Stimulated activated CD8-positive, alpha-beta memory T cell treated with anti-CD3 and anti-CD28 coated beads, Interleukin-7, amount 100 ng/mL, for 1 hour (primary cell): ENCODE results near the gene RAB19.

Experiments
- DNase-seq, 2 donors: peaks; one replicate each; pipeline ENCODE4 v3.0.0-alpha.2; 2020; ENCODE audit warnings: low read depth in 2 of 2

RAB19 gene

DNA sequence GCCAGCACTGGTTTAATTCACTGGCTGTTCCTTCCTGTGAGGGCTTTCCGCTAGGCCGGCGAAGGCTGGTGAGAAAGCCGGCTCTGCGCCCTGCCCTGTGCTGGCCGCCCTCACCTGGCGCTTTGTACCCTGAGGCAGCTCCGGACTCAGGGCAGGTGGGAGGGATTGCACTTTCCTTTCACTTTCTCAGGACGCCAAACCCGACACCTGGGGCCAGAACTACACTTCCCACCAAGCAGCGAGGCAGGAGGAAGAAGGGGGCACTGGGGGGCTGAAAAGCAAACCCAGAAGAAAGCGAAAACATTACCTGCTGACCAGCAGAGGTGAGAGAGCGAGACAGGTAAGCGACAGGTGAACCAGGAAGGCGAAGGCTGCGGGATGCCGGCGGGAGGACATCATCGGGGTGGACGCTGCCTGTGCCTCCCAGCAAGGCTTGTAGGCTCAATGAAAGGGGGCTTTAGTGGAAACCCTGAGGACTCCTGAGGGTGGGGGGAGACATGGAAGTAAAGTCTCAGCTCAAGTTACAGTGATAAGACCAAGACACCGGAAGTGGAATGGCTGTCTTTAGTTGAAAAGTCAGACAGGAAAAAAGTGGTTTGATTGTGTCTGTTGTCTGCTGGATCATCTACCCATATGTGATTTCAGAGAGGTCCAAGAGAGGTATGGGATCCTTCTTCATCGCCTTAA lies at the start of gene RAB19:
Gene RAB19 (plus strand): TSS at position 181 of the 687 bp plus-strand sequence. CDS start 3,589 bp downstream, outside the sequence.
- peak in 1 of 2 donors; percentile 14 for DNase-seq

DNA sequence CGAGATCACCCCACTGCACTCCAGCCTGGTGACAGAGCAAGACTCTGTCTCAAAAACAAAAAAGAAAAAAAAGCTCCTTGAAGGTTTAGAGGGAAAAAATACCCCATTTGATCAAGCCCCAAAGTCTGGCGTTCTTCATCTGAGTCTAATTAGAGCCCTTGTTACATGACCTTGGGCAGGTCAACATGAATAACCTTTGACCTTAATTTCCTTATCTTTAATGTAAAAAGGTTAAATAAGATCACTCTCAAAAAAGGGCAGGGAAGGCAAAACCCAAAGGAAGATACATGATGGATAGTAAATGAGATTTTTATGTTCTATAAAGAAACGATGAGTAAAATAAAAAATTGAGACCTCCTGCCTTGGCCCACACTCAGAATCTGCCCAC lies 45.8 kb upstream of the RAB19 start:
- DNase-seq, result no peak

- DNase-seq, result peak in 1 of 2 donors; percentile 6
Measured at GRCh38 chr7:140358412-140359051, 45.3 kb upstream of the RAB19 start.

DNA sequence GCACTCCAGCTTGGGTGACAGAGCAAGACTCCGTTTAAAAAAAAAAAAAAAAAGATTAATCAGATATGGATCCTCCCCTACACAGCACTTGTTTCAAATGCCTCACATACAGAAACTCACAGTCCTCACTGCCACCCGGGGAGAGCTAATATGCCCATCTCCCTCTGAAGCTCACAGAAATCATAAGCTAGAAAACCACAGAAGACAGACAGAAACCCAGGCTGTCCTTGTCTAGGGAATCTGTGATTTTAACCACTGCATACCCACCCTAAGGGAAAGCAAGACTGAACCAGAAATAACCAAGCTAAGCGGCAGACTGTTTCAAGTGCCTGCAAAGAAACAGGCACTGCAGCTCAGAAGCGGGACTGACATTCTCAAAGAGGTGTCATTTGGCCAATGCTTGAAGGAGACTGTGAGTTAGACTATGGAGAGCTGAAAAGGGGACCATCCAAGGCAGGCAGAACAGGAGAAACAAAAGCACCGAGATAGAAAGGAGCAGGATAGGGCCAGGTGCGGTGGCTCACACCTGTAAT lies 43.1 kb upstream of the RAB19 start:
- DNase-seq, result no peak

GRCh38 chr7:140364819-140365218 lies 39.0 kb upstream of the RAB19 start:
- no peak for DNase-seq

DNA sequence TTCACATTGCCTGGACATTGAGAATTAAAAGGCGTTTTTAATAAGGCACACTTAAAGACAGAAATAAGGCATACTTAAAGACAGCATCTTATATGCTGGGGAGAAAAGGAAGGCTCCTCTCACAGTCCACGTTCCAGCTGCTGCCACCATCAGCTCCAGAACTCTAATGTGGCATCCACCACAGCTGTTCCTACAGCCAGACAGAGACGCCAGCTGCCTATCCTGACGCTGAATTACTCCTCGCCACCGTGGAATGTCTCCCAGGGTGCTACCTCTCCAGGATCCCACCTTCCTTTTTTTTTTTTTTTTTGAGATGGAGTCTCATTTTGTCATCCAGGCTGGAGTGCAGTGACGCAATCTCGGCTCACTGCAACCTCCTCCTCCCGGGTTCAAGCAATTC lies 36.3 kb upstream of the RAB19 start:
- no peak for DNase-seq

DNA sequence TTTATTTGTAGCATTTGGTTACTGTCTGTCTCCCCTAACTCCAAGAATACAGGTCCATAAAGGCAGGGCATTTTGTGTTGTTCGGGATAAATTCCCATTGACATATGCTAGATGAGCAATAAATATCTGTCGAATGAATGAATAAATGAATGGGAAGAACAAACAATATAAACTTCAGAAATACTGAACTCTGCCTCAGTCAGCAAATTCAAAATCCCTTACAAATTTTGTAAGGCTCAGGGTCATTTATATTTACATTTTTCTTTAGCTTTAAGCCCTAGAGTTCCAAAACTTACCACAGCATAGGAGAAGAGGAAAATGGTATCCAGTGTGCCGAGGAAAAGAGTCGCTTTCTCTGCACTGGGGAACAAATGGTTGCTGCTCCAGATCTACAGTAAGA lies 34.6 kb upstream of the RAB19 start:
- no peak for DNase-seq

- DNase-seq, result no peak
Measured at GRCh38 chr7:140375323-140375722, 28.5 kb upstream of the RAB19 start.

- no peak for DNase-seq
Measured at GRCh38 chr7:140375892-140376730, 27.7 kb upstream of the RAB19 start.

DNA sequence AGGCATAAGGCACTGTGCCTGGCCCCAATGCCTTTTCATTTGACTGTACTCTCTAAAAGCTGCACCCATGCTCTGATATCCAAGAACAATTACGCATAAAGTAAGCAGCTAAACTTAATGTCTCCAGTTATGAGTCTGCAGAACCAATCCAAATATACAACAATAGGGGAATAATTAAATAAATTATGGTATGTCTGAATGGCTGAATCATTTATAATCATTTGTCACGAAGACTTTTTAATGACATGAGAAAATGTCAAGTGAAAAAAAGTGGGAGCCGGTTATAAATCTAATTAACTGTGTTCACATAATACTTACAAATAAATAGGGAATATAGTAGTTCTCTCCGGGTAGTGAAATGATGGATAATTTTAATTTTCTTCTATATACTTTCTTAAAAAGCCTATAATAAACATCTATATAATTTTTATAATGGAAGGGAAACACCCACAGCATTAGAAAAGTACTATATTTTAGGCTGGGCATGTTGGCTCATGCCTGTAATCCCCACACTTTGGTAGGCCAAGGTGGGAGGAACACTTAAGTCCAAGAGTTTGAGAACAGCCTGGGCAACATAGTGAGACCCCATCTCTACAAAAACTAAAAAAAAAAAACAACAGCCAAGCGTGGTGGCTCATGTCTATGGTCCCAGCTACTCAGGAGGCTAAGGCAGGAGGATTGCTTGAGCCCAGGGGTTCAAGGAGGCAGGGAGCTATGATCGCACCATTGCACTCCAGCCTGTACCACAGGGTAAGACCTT lies 19.7 kb upstream of the RAB19 start:
- no peak for DNase-seq

DNA sequence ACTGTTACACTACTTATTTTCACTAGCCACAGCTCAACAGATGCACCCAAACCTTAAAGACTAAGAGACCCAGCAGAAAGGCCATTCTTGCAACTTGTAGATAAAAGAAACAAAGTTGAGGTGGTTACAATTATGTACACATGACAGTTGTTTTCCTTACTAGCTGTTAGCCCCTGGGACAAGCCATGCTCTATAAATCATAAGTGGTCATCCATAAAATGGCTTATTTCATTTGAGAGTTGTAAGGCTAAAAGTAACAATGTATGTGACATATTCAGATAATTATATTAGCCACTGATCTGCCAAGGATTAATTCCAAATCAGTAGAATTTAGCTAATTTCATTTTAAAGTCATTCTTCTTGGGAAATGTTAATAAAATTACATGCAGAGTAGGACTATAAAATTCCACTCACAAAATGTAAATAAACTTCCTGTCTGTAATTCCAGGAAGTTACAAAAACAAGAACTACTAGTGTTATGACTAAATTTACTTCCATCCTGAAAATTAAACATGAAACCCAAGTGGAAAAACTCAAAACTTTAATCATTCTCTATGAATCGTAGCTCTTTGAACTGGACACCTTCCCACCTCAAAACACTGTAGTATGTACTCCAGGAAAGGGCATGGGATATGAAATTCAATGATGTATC lies 18.8 kb upstream of the RAB19 start:
- no peak for DNase-seq

DNA sequence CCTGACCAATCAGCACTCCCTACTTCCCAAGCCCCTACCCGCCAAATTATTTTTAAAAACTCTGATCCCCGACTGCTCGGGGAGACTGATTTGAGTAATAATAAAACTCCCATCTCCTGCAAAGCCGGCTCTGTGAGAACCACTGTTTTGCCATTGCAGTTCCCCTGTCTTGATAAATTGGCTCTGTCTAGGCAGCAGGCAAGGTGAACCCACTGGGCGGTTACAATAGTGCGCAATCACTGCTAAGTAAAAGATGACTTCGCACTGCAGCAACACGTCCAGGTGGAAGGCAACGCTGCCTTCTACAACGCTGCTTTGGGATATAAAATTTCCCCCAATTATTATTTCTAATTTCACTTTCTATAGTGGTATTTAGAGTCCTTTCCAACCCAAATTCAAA lies 14.4 kb upstream of the RAB19 start:
- no peak for DNase-seq

- DNase-seq, result no peak
Measured at GRCh38 chr7:140390034-140390433, 13.8 kb upstream of the RAB19 start.

GRCh38 chr7:140390466-140391190 lies 13.2 kb upstream of the RAB19 start:
- DNase-seq, result no peak

DNA sequence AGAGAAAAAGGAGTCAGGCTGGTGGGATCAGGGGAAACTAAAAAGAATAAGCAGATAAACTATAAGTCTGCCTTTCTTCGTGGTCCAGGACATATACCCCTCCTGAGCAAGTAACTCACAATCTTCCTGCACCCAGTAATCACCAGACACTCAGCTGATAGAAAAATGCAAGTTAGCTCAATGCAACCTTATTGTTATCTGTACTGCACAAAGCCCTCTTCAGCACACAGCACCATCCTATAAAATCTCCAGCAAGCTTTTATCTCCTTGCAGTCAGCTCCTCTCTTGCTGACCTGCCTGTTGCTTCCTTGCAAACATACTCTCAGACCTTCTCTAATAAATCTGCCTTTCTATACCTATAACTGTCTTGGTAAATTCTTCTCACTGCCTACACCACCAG lies 12.2 kb upstream of the RAB19 start:
- DNase-seq, result no peak

- DNase-seq, result no peak
Measured at GRCh38 chr7:140393756-140394306, 10.0 kb upstream of the RAB19 start.

- DNase-seq, result peak; percentile 70 to 72
Measured at GRCh38 chr7:140397784-140398750, 5.8 kb upstream of the RAB19 start, which contains the start of gene SLC37A3. Gene SLC37A3, minus strand, starts transcription at chr7:140398530. Its CDS starts 16,004 bp downstream, at chr7:140382526.

- no peak for DNase-seq
Measured at GRCh38 chr7:140398821-140399220, 5.0 kb upstream of the RAB19 start.

DNA sequence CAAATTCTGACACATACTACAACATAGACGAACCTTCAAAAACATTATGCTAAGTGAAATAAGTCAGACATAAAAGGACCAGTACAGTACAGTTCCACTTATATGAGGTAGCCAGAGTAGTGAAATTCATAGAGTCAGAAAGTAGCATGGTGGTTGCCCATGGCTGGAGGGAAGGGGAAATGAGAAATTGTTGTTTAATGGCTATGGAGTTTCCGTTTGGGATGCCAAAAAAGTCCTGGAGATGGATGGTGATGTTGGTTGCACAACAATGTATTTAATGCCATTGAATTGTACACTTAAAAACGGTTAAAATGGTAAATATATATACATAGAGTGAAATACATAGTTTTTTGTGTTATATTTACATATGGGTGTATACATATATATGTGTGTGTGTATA lies 3.5 kb upstream of the RAB19 start:
- no peak for DNase-seq
